ENCODE results near the gene TAF1B.

Gene TAF1B

GRCh38 chr2:9802576-9802993 lies 40.7 kb upstream of the TAF1B start:
- no peak for DNase-seq (ENCODE audit: low read depth in 1 of 2, low spot score in 1 of 2)
- in situ Hi-C loops (cut with HindIII; ENCODE audit: low pct_unique_long_range_greater_than_20kb, low sequenced_read_pairs), result no loop called here

GRCh38 chr2:9803023-9803805 lies 40.1 kb upstream of the TAF1B start:
- in situ Hi-C loops (cut with HindIII; ENCODE audit: low pct_unique_long_range_greater_than_20kb, low sequenced_read_pairs), result no loop called here
- DNase-seq (ENCODE audit: low read depth in 1 of 2, low spot score in 1 of 2), result no peak
- TF ChIP-seq JUND (IDR thresholded peaks at IDR 0.05; ENCODE audit: low read depth), result no peak

More at GRCh38 chr2:9802576-9802993, 40.7 kb upstream of the TAF1B start:
- TF ChIP-seq JUND (IDR thresholded peaks at IDR 0.05; ENCODE audit: low read depth), result no peak

GRCh38 chr2:9805435-9806297 lies 37.6 kb upstream of the TAF1B start:
- no peak for TF ChIP-seq JUND (IDR thresholded peaks at IDR 0.05; ENCODE audit: low read depth)
- DNase-seq (ENCODE audit: low read depth in 1 of 2, low spot score in 1 of 2), result no peak

GRCh38 chr2:9806298-9806610 lies 37.0 kb upstream of the TAF1B start:
- in situ Hi-C loops (cut with HindIII; ENCODE audit: low pct_unique_long_range_greater_than_20kb, low sequenced_read_pairs), result no loop called here
- TF ChIP-seq JUND (IDR thresholded peaks at IDR 0.05; ENCODE audit: low read depth), result no peak
- DNase-seq (ENCODE audit: low read depth in 1 of 2, low spot score in 1 of 2), result no peak

More at GRCh38 chr2:9805435-9806297, 37.6 kb upstream of the TAF1B start:
- in situ Hi-C loops (cut with HindIII; ENCODE audit: low pct_unique_long_range_greater_than_20kb, low sequenced_read_pairs), result no loop called here

- DNase-seq (ENCODE audit: low read depth in 1 of 2, low spot score in 1 of 2), result no peak
Observed at GRCh38 chr2:9806656-9807055, 36.6 kb upstream of the TAF1B start.

GRCh38 chr2:9807056-9807455 lies 36.2 kb upstream of the TAF1B start:
- TF ChIP-seq JUND (IDR thresholded peaks at IDR 0.05; ENCODE audit: low read depth), result no peak
- in situ Hi-C loops (cut with HindIII; ENCODE audit: low pct_unique_long_range_greater_than_20kb, low sequenced_read_pairs), result no loop called here
- DNase-seq (ENCODE audit: low read depth in 1 of 2, low spot score in 1 of 2), result no peak

More at GRCh38 chr2:9806656-9807055, 36.6 kb upstream of the TAF1B start:
- no peak for TF ChIP-seq JUND (IDR thresholded peaks at IDR 0.05; ENCODE audit: low read depth)
- in situ Hi-C loops (cut with HindIII; ENCODE audit: low pct_unique_long_range_greater_than_20kb, low sequenced_read_pairs), result no loop called here

- no peak for TF ChIP-seq JUND (IDR thresholded peaks at IDR 0.05; ENCODE audit: low read depth)
- in situ Hi-C loops (cut with HindIII; ENCODE audit: low pct_unique_long_range_greater_than_20kb, low sequenced_read_pairs), result no loop called here
- no peak for DNase-seq (ENCODE audit: low read depth in 1 of 2, low spot score in 1 of 2)
Observed at GRCh38 chr2:9807555-9808305, 35.5 kb upstream of the TAF1B start.

GRCh38 chr2:9808334-9809063 lies 34.8 kb upstream of the TAF1B start:
- no peak for TF ChIP-seq JUND (IDR thresholded peaks at IDR 0.05; ENCODE audit: low read depth)
- in situ Hi-C loops (cut with HindIII; ENCODE audit: low pct_unique_long_range_greater_than_20kb, low sequenced_read_pairs), result no loop called here
- DNase-seq (ENCODE audit: low read depth in 1 of 2, low spot score in 1 of 2), result no peak

GRCh38 chr2:9809064-9809356 lies 34.3 kb upstream of the TAF1B start:
- DNase-seq (ENCODE audit: low read depth in 1 of 2, low spot score in 1 of 2), result peak; percentile 55 to 89
- TF ChIP-seq JUND (IDR thresholded peaks at IDR 0.05; ENCODE audit: low read depth), result no peak
- in situ Hi-C loops (cut with HindIII; ENCODE audit: low pct_unique_long_range_greater_than_20kb, low sequenced_read_pairs), result no loop called here

- no peak for TF ChIP-seq JUND (IDR thresholded peaks at IDR 0.05; ENCODE audit: low read depth)
- in situ Hi-C loops (cut with HindIII; ENCODE audit: low pct_unique_long_range_greater_than_20kb, low sequenced_read_pairs), result no loop called here
- no peak for DNase-seq (ENCODE audit: low read depth in 1 of 2, low spot score in 1 of 2)
Observed at GRCh38 chr2:9809448-9810088, 33.7 kb upstream of the TAF1B start.

- no peak for DNase-seq (ENCODE audit: low read depth in 1 of 2, low spot score in 1 of 2)
- in situ Hi-C loops (cut with HindIII; ENCODE audit: low pct_unique_long_range_greater_than_20kb, low sequenced_read_pairs), result no loop called here
- TF ChIP-seq JUND (IDR thresholded peaks at IDR 0.05; ENCODE audit: low read depth), result no peak
Observed at GRCh38 chr2:9811216-9811615, 32.1 kb upstream of the TAF1B start.

All from T47D (cell line).